ENCODE measurements around the gene NCKAP5.

NCKAP5 gene

DNA sequence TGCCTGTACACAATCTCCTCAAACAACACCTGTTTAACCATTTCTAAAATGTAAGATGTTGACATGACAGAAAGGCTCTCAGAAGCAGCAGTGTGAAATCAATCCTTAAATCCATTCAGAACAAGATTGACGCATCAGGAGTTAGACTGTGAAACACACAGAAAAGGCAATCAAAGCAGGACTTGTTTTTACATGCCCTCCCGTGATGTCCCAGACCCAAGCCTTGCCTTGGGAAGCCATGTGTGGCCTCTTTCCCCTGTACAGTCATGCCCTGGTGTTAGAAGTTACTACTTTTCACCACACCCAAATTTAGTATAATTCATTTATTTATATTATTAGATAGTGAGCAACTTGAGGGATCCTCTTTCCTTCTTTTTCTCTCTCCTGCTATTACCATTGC is 115.7 kb downstream of the NCKAP5 start:
- peak; percentile 17 for DNase-seq

- no peak for DNase-seq
These were observed 116.1 kb downstream of the NCKAP5 start for GRCh38 chr2:133452146-133452545.

- DNase-seq, result no peak
These were observed 120.1 kb downstream of the NCKAP5 start for GRCh38 chr2:133448195-133448594.

GRCh38 chr2:133447303-133447702 is 121.0 kb downstream of the NCKAP5 start:
- DNase-seq, result no peak

DNA sequence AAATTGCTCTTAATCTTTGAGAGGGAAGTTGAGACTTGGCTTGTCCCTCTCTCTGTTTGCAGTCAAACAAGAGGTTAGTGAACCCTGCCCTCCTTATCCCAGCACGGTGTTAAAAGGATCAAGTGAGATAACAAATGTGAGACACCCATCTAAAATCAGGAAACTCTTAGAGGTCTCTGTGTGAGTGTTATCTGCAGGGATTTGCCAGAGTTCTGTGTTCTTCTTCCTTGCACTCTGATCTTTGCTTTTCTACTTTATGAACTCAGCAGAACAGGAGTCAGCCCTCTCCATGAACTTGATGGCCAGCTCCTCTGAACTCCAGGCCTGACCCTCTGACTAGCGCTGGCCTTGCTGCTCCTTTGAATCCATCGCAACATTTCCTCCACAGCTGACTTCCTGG is 123.8 kb downstream of the NCKAP5 start:
- no peak for DNase-seq

DNA sequence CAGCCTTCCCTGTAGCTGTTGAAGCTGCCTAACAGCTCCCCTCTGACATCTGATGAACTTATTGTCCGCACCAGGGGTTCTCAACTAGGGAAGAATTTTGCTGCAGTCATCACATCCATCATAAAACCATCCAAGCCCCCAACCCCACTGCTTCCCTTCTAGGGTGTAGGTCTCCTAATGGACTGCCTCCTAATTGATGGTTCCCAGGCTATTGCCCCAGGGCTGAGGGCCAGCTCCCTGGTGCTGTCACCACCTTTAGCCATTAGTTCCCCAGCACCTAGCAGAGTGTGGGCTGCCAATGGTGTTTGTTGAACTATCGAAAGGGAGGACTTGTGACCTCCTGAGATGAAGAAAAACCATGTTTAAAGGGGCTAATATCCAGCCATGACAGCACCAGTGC is 125.9 kb downstream of the NCKAP5 start:
- no peak for DNase-seq

DNA sequence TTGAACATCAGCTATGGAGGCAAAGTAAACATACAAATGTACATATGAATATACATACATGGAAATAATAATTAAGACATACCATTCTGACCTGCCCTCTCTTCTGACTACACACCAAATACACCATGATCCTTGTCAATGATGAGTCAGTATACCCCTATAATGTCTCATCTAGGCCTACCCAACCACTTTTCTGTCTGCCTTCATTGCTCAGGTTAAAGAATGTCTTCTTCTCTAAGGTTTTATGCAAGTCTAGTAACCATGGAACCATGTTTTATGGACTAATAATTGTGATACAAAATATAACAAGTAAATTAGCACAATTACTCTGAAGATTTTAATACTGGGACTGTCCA is 128.7 kb downstream of the NCKAP5 start:
- no peak for DNase-seq

- no peak for DNase-seq
These were observed 129.3 kb downstream of the NCKAP5 start for GRCh38 chr2:133438848-133439564.

DNA sequence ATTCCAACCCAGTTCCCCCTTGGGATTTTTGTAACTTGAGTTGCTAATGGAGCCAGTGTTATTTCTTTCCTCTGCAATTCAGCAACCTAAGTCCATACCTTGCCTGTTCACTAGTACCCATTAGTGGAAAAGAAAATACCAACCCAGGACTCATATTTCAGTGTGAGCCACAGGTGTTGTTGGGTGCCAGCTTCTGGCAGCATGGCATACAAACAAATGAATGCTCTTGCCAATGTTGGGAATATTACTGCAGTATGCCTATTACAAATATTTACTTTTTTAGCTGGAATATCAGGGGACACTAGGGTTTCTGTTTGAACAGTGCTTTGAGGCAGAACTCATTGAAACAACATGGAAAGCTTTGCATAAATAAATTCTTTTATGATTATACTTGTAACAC is 130.2 kb downstream of the NCKAP5 start:
- DNase-seq, result peak; percentile 69

DNA sequence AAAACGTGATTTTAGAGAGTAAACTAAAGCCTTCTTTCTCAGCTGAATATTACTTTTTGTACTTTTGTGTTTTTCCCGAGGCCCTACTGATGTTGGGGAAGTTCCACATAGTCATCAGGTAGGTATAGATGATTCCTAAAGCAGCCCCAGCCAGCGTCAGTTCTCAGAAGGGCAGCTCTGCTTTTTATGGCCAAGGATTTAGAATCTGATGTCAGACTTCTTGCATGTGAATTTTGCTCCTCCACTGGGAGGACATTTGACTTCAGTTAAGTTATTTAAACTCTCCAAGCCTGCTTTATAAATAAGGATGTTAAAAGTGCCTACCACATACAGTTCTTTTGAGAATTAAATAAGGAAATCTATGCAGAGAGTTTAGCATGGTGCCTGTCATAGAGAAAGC is 130.8 kb downstream of the NCKAP5 start:
- DNase-seq, result no peak

- peak; percentile 79 for DNase-seq
These were observed 133.1 kb downstream of the NCKAP5 start for GRCh38 chr2:133434959-133435668.

DNA sequence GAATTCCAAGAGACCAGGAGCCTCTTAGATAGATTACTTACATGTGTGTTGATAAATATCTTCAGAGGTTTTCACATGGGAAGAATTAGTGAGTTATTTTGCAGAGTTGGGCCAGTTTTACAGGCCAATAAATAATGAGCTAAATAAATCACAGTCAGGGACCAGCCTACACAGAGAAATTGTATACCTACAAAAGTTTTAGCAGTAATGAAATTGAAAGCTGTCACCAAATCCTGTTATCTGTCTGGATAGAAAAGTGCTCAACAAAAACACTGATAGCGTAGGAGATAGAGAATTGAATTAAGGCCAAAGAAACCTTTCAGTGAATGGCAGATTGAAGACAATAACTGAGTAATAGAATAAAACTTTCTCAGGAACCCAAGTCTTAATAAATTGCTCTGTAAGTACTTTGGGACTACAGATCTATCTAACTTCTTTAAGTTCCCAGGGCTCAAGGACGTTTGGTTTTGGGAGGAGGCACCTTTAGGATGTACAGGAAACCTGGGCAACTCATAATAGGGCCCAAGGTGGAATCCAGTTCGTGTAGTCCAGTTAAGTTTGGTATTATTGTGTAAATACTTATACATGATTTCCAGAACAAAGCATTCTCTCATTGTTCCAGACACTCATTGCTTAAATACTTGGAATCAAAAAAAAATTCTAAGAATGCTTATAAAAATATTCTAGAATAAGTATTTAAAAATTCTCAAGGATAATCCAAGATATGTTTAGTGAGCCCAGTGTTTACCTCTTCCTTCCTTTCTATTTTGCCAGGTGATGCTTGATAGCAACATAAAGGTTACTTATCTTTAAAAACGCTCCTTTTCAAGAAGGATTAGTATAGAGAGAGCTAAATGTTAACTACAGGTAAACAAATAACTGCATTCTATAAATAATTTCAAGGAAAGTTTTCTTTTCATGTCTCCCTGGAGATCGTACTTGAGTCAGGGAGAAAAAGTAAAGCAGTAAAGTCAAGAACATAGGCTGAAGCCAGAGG is 134.5 kb downstream of the NCKAP5 start:
- no peak for DNase-seq

GRCh38 chr2:133432778-133433177 is 135.5 kb downstream of the NCKAP5 start:
- DNase-seq, result no peak

- DNase-seq, result no peak
These were observed 137.0 kb downstream of the NCKAP5 start for GRCh38 chr2:133431289-133431688.

- DNase-seq, result no peak
These were observed 141.5 kb downstream of the NCKAP5 start for GRCh38 chr2:133426791-133427190.

DNA sequence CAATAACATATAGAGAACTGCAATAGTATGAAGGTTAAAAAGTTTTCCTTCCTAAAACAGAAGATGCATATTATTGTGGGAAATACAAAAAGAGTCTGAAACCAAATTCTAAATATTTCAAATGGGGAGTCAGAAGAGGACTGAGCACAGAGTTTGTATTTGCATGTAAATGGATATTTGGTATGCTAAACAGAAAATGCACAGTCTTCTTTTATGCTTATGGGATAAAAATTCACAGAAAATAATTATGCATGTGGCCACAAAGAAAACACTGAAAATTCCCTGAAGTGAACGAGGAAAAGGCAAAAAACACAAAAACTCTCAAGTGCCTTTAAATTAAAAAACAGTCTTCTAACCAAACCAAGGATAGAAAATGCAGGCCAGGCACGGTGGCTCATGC is 142.7 kb downstream of the NCKAP5 start:
- no peak for DNase-seq

GRCh38 chr2:133424876-133425275 is 143.4 kb downstream of the NCKAP5 start:
- no peak for DNase-seq

DNA sequence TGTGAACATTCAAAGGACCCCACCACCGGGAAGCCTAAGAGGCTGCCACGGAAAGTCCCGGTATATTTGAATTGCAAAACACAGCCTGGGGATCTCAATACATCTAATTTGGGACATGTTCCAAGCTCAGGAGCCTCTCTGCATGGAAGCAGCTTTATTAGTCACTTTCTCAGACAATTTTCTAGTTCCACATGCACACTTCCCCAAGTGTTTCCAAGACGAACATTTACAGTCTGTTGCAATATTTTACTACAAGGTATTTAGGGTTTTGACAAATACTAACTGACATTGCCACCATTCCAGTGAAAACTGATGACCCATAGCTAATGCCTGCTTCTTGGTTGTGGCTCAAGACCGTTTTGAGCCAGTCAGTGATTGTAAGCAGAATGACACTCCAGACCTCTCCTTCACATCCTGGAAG is 145.3 kb downstream of the NCKAP5 start:
- no peak for DNase-seq

DNA sequence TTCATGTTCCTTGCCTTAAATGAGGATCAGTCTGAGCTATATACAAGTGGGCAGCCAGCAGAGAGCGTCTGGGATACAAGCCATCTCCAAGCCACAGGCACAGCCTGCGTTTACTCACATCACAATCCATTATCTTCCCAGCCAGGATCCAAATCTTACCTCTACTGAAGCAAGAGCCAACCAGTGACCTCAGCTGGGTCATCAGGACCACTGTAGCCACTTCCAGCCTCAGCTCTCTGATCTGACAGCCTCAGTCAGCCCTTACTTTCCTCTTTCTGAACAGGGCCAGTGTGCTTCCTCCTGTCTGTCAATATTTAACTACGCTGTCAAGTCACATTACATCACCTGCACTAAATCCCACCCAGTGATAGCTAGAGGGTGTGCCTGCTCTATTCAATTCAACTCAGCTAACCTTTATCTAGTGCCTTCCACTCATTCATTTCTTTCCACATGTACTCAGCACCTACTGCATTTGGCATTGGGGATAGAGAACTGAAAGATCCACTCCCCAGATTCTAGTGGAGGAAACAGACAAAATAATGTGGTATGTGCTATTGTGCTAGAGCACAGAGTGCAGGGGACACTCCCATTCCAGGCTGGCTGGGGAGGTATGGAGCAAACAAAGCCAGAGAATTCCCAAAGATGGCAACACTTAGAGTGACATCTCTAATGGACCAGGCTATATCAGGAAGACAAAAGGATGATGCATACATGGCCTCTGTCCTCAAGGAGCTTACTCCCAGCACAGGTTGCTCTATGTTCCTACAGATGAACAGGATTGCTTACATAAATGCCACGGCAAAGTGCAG is 146.5 kb downstream of the NCKAP5 start:
- no peak for DNase-seq

DNA sequence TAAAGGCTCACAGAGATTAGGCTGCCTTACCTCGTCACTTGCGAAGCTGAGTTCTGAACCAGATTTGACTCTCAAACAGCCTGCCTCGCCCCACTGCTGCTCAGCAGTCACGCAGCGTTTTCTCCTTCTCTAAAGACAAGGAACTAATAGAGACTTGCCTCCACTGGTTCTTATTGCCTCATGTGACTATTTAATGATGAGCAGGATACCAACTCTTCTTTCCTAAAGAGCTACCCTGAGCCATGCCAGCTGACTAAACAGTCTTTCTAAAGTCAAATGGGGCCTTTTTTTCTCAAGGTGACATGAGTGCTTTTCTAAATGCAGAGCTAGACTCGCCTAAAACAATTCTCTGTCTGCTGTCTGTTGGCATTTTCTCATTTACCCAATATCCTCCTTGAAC is 147.5 kb downstream of the NCKAP5 start:
- no peak for DNase-seq

GRCh38 chr2:133418671-133419070 is 149.6 kb downstream of the NCKAP5 start:
- DNase-seq, result no peak

DNA sequence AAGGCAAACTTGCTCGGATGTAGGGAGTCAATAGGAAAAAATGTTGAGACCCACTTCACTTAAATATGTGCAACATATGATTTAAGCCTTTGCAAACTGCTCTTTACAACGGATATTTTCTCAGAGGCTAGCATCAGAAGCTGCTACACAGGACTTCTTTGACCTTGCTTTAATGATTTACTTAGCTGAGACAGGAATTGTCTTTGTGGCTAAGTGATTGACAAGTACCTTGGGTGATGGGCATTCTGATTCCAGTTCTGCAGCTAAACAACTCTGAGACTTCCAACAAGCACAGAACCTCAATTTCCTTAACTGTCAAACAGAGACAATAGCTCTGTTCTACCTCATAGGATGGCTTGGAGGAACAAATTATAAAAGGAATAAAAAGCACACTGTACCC is 150.2 kb downstream of the NCKAP5 start:
- DNase-seq, result no peak

GRCh38 chr2:133417415-133417814 is 150.8 kb downstream of the NCKAP5 start:
- DNase-seq, result no peak
